ENCODE measurements around the gene SLC25A19.
"Not testable (repeated sequence)": the region's sequence is repeated elsewhere in the genome, so short reads cannot be mapped to it uniquely, and the experiment has no call there.

Gene SLC25A19

DNA sequence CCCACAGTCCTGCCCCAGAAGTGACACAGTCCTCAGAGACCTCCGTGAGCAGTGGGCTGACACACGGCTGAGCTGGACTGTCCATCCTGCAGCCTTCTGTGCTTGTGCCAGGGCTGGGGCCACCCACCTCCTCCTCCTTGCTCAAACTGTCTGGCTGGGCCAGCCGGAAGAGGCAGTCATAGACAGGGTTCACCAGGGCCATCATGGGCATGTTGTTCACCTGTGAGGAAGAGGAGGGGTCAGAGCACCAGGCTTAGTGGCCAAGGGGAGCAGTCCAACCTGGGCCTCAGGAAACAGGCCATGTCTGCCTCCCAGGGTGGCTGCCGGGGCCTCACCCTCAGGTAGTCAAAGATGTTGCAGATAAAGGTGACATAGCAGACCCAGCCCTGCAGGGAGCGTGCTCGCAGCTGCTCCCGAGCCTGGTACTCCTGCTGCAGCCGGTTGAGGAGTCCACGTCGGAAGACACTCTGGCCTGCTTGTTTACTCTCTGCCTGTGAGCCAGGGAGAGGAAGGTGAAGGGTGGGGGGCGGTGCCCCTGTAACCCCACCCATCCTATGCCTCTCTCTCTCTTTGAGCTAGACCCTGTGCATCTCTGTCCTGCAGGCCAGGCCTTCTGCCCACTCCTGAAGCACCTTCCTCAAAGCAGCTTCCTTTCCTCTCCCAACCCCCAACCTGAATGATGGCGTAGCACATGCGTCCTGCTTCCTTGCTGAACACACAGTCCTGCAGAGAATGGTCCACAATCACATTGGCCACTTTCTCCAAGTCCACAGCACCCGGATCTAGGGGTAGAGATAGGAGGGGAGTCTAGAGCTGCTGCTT is 21.6 kb downstream of the SLC25A19 start:
- H3K36me3 ChIP-seq (ENCODE audit: control insufficient read depth, insufficient read depth, low read length) = peaks cover 20% of the 10 kb centered on the region
- no peaks in the 10 kb centered on the region for H3K9me3 ChIP-seq (ENCODE audit: control insufficient read depth, insufficient read depth, low read length)
- H3K27ac ChIP-seq (ENCODE audit: low read length) = no peak overlapping the region
- no peaks in the 10 kb centered on the region for H3K27me3 ChIP-seq (ENCODE audit: control insufficient read depth, insufficient read depth, low read length)
- no peak overlapping the region for H3K4me3 ChIP-seq (ENCODE audit: low read length)
- DNase-seq (ENCODE audit: low read depth, low spot score) = no peak
- WGBS (ENCODE audit: insufficient coverage, insufficient read length) = no CpG with 5 or more reads among the region's 14 CpGs
- peaks cover 4% of the 10 kb centered on the region; the same call in 1 of the 2 replicates for H3K4me1 ChIP-seq (ENCODE audit: control insufficient read depth, insufficient read depth, low read length)

DNA sequence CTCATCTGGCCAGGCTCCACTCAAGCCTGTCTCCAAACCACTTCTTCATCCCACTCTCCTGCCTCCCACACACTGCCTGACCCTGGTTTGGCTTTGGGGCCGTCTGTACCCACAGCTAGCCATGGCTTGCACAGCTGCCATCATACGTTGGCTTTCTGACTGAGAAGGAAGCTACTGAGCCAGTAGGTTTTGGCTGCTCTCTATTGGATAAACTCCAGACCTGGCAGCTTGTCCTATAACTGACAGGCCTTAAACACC is 22.2 kb downstream of the SLC25A19 start:
- Histone ChIP-seq H3K27me3 (ENCODE audit: control insufficient read depth, insufficient read depth, low read length) (no peaks in the 10 kb centered on the region), H3K27ac (ENCODE audit: low read length) (no peak overlapping the region), H3K9me3 (ENCODE audit: control insufficient read depth, insufficient read depth, low read length) (no peaks in the 10 kb centered on the region), H3K4me1 (ENCODE audit: control insufficient read depth, insufficient read depth, low read length) (no peaks in the 10 kb centered on the region), H3K36me3 (ENCODE audit: control insufficient read depth, insufficient read depth, low read length) (peaks cover 17% of the 10 kb centered on the region), H3K4me3 (ENCODE audit: low read length) (no peak overlapping the region)
- WGBS (ENCODE audit: insufficient coverage, insufficient read length) = no CpG with 5 or more reads among the region's 2 CpGs
- DNase-seq (ENCODE audit: low read depth, low spot score) = no peak

DNA sequence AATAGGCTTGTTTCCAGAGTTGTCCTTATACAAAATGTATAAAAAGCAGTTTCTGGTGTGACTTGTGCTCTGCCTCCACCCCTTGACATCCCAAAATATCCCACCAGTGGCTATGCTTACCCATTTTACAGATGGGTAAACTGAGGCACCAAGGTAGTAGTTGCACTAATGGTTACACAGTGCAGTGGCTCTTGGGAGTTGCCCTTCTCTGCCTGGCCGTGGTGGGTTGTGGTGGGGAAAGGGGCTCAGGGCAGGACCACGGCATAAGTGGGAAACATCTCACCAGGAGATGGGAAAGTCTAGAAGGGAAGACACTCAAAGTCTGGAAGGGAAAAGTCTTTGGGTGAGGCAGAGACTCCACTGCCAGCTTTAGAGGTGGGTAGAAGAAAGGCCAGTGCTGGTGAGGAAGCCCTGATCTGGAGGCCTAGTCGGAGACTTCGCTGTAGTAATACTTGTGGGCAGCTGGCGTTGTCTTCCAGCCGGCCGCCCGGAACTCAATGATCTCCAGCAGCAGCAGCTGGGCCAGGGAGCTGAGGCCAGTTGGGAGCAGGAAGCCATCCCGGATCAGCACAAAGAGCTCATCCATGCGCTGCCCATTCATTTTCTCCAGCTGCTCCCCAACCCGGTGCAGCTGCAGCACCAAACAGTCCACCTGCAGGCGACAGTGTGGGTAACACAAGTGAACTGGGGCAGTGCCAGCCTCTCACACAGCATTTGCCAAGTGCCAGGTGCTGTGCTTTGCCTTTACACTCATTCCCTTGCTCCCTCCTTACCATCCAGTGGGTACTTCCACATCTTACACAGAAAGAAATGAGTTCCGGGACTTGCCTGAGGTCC is 22.7 kb downstream of the SLC25A19 start:
- Histone ChIP-seq H3K27ac (ENCODE audit: low read length) (no peak overlapping the region), H3K27me3 (ENCODE audit: control insufficient read depth, insufficient read depth, low read length) (no peaks in the 10 kb centered on the region), H3K9me3 (ENCODE audit: control insufficient read depth, insufficient read depth, low read length) (no peaks in the 10 kb centered on the region), H3K4me1 (ENCODE audit: control insufficient read depth, insufficient read depth, low read length) (no peaks in the 10 kb centered on the region), H3K4me3 (ENCODE audit: low read length) (no peak overlapping the region), H3K36me3 (ENCODE audit: control insufficient read depth, insufficient read depth, low read length) (peaks cover 17% of the 10 kb centered on the region)
- no peak for DNase-seq (ENCODE audit: low read depth, low spot score)
- WGBS (ENCODE audit: insufficient coverage, insufficient read length) = no CpG with 5 or more reads among the region's 13 CpGs

DNA sequence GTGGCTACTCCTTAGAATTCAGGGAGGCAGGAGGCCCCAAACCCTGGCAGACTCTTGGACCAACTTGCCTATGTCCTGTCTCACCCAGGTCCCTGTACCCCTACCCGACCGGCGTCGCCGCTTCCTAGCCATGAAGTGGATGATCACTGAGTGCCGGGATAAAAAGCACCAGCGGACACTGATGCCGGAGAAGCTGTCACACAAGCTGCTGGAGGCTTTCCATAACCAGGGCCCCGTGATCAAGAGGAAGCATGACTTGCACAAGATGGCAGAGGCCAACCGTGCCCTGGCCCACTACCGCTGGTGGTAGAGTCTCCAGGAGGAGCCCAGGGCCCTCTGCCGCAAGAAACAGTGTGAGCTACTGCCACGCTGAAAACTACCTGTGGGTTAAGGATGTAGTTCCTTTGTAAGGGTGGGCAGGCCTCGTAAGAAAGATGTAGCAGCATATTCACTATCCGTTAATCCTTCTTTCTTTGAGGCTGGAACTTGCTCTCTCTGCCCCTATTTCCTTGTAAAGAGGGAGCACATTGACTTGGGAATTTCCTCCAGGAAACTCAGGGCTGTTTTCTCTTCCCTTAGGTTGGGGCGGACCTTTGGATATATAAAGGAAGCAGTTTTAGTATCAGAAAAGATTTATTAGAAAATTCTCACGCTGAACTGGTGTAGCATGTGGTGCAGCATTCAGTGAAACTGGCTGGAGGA is 23.5 kb downstream of the SLC25A19 start:
- no peak for DNase-seq (ENCODE audit: low read depth, low spot score)
- no CpG with 5 or more reads among the region's 17 CpGs for WGBS (ENCODE audit: insufficient coverage, insufficient read length)
- no peaks in the 10 kb centered on the region for H3K4me1 ChIP-seq (ENCODE audit: control insufficient read depth, insufficient read depth, low read length)
- H3K9me3 ChIP-seq (ENCODE audit: control insufficient read depth, insufficient read depth, low read length) = no peaks in the 10 kb centered on the region
- H3K27me3 ChIP-seq (ENCODE audit: control insufficient read depth, insufficient read depth, low read length) = no peaks in the 10 kb centered on the region
- H3K27ac ChIP-seq (ENCODE audit: low read length) = no peak overlapping the region
- H3K36me3 ChIP-seq (ENCODE audit: control insufficient read depth, insufficient read depth, low read length) = peaks cover 17% of the 10 kb centered on the region
- H3K4me3 ChIP-seq (ENCODE audit: low read length) = no peak overlapping the region

DNA sequence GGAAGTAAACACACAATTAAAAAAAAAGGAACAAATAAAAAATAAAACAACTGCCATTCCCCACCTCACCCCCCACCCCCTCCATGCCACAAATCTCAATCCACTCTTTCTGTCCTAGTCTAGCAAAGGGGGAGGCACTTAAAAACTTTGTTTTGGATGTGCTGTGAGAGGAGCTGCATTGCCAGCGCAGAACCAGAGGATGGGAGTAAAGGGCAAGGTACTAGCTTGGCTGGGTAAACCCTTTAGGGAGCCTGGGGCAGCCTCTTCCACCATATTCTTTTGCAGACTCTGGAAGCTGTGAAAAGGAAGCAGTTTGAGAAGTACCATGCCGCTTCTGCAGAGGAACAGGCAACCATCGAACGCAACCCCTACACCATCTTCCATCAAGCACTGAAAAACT is 26.2 kb downstream of the SLC25A19 start:
- DNase-seq (ENCODE audit: low read depth, low spot score) = no peak
- WGBS (ENCODE audit: insufficient coverage, insufficient read length) = no CpG with 5 or more reads among the region's 4 CpGs
- Histone ChIP-seq H3K36me3 (ENCODE audit: control insufficient read depth, insufficient read depth, low read length) (peaks cover 17% of the 10 kb centered on the region), H3K9me3 (ENCODE audit: control insufficient read depth, insufficient read depth, low read length) (no peaks in the 10 kb centered on the region), H3K27ac (ENCODE audit: low read length) (no peak overlapping the region), H3K27me3 (ENCODE audit: control insufficient read depth, insufficient read depth, low read length) (no peaks in the 10 kb centered on the region), H3K4me1 (ENCODE audit: control insufficient read depth, insufficient read depth, low read length) (no peaks in the 10 kb centered on the region), H3K4me3 (ENCODE audit: low read length) (no peak overlapping the region)

DNA sequence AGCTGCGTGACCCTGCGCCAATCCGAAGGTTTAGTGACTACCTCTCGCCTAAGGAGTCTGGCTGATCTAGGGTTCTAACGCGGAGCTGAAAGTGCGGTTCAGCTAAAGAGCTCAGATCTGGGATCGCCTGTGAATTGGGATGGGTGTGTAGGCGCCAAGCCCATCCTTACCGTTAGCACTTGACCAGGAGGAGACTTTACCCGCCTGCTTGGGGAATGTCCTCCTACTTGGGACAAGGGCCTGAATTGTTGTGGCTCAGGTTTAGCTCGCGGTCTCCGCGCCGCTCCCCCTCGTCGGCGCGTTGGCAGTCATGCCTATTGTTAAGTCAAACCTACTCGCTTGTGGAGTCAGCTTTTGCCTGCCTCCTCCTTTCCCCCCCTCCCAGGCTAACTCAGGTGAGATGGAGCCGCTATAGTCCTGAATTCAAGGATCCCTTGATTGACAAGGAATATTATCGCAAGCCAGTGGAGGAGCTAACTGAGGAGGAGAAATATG is 27.1 kb downstream of the SLC25A19 start:
- Histone ChIP-seq H3K4me3 (ENCODE audit: low read length) (peak overlapping the region; percentile 81), H3K4me1 (ENCODE audit: control insufficient read depth, insufficient read depth, low read length) (no peaks in the 10 kb centered on the region), H3K27ac (ENCODE audit: low read length) (no peak overlapping the region), H3K27me3 (ENCODE audit: control insufficient read depth, insufficient read depth, low read length) (no peaks in the 10 kb centered on the region), H3K9me3 (ENCODE audit: control insufficient read depth, insufficient read depth, low read length) (no peaks in the 10 kb centered on the region), H3K36me3 (ENCODE audit: control insufficient read depth, insufficient read depth, low read length) (peaks cover 17% of the 10 kb centered on the region)
- WGBS (ENCODE audit: insufficient coverage, insufficient read length) = no CpG with 5 or more reads among the region's 23 CpGs
- DNase-seq (ENCODE audit: low read depth, low spot score) = no peak

DNA sequence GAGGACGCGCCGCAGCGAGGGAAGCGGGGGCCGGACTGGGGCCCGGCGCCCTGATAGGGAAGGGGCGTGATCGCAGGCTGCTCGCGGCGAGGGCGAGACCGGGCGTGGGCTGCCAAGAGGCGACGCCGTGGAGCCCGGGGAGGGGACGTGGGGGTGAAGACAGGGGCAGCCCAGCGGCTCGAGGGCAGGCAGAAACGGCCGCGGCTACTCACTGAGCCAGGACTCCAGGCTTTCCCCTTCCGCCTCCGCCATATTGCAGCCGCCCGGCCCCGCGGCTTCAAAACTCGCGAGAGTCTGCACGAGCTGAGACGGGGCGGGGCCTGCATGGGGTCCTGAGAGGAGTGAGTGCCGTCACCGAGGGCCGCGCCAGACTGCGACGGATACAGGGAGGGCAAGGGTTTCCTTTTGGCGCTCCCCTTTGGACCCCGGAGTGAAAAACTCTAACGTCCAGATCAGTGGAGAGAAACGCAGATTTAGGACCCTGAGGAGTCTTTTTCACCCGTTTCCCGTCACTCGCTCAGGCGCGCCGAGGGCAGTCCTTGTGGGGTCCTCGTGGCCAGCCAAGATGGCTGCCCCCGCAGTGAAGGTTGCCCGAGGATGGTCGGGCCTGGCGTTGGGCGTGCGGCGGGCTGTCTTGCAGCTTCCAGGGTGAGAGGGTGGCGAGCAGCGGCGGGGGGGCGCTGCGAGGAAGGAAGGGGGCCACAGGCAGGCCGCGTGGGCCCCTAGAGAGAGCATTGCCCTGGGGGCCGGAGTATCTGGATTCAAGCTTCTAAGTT is 27.7 kb downstream of the SLC25A19 start, which contains the start of the genes GGA3 and MRPS7:
TSS of gene GGA3 (minus strand) at position 271 of the 776 bp plus-strand sequence. CDS start at position 252, 19 bp downstream.
TSS of gene MRPS7 (plus strand) at position 544 of the 776 bp plus-strand sequence. CDS start at position 566, 22 bp downstream.
- Histone ChIP-seq H3K27ac (ENCODE audit: low read length) (no peak within 1 kb of the TSS), H3K36me3 (ENCODE audit: control insufficient read depth, insufficient read depth, low read length) (peaks cover 11% of the 10 kb centered on the region), H3K4me3 (ENCODE audit: low read length) (peak within 1 kb of the TSS; percentile 81), H3K4me1 (ENCODE audit: control insufficient read depth, insufficient read depth, low read length) (no peaks in the 10 kb centered on the region), H3K27me3 (ENCODE audit: control insufficient read depth, insufficient read depth, low read length) (no peaks in the 10 kb centered on the region), H3K9me3 (ENCODE audit: control insufficient read depth, insufficient read depth, low read length) (no peaks in the 10 kb centered on the region)
- no CpG with 5 or more reads among the region's 69 CpGs for WGBS (ENCODE audit: insufficient coverage, insufficient read length)
- no peak for DNase-seq (ENCODE audit: low read depth, low spot score)

DNA sequence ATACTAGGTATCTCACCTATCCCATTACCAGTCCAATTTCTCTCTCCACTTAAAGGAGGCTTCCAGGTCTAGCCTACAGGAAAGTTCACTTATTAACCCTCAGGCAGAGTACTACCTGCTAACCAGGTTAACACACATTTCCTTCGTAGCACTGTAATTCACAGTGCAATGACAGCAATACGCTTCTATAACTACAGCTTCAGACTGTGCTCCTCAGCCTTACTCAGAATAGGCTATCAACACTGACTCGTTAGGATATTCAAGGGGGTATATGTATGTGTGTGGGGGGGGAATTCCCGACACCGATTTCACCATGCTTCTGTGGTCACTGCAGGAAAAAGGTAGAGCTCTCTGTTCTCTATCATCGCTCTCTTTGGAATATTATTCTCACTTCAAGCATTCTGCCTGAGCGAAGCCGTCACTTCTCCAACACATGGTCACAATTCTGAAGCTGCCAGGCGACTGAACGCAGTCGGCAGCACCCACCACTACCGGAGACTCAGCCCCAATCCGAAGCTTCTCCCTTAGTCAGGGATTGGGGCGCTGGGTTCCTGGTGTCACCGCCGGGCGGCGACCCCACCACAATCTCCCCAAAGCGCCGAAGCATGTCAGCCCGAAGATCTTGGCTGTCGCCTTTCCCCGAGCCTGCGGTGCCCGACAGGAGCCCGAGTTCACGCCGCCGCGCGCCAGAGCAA is 28.4 kb downstream of the SLC25A19 start:
- H3K36me3 ChIP-seq (ENCODE audit: control insufficient read depth, insufficient read depth, low read length) = peaks cover 8% of the 10 kb centered on the region

DNA sequence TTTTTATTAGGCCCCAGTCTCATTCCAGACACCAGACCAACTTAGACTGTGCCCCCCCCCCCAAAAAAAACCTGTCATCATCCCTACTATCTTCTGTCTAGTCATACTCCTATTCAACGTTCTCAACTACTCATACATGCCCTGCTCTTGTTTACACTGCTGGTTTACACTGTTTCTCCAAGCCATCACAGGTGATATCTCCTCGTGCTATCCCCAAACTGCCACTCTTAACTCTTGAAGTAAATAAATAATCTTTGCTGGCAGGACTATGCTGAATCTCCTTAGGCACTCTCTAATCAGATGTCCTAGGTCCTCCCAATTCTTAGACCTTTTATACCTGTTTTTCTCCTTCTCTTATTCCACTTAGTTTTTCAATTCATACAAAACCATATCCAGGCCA is 32.0 kb downstream of the SLC25A19 start:
- H3K4me1 ChIP-seq (ENCODE audit: control insufficient read depth, insufficient read depth, low read length); H3K36me3 ChIP-seq (ENCODE audit: control insufficient read depth, insufficient read depth, low read length); H3K27ac ChIP-seq (ENCODE audit: low read length); DNase-seq (ENCODE audit: low read depth, low spot score); H3K9me3 ChIP-seq (ENCODE audit: control insufficient read depth, insufficient read depth, low read length); H3K4me3 ChIP-seq (ENCODE audit: low read length); H3K27me3 ChIP-seq (ENCODE audit: control insufficient read depth, insufficient read depth, low read length): not testable (repeated sequence)
- WGBS (ENCODE audit: insufficient coverage, insufficient read length) = no CpG with 5 or more reads among the region's 2 CpGs

More for the DNA sequence above, 28.4 kb downstream of the SLC25A19 start:
- WGBS (ENCODE audit: insufficient coverage, insufficient read length) = no CpG with 5 or more reads among the region's 31 CpGs
- peak overlapping the region; percentile 81 for H3K4me3 ChIP-seq (ENCODE audit: low read length)
- no peaks in the 10 kb centered on the region for H3K4me1 ChIP-seq (ENCODE audit: control insufficient read depth, insufficient read depth, low read length)
- DNase-seq (ENCODE audit: low read depth, low spot score) = no peak
- no peak overlapping the region for H3K27ac ChIP-seq (ENCODE audit: low read length)
- H3K27me3 ChIP-seq (ENCODE audit: control insufficient read depth, insufficient read depth, low read length) = no peaks in the 10 kb centered on the region
- H3K9me3 ChIP-seq (ENCODE audit: control insufficient read depth, insufficient read depth, low read length) = no peaks in the 10 kb centered on the region

All from iPS DF 6.9 (cell line).